GM19452 (cell line): Measurements from ENCODE around the gene KCTD5.

Source experiments
- ATAC-seq: cut with Tn5 transposase; IDR thresholded peaks from one replicate; pipeline ENCODE4 v1.9.1; 2021; ENCODE audit not compliant: unreplicated experiment

The KCTD5 gene

GRCh38 chr16:2708955-2709587 is 26.7 kb downstream of the KCTD5 start:
- no peak for ATAC-seq

GRCh38 chr16:2709588-2709984 is 27.3 kb downstream of the KCTD5 start:
- ATAC-seq, result no peak

- no peak for ATAC-seq
These were observed 27.8 kb downstream of the KCTD5 start for GRCh38 chr16:2710021-2710710.

- no peak for ATAC-seq
These were observed 28.4 kb downstream of the KCTD5 start for GRCh38 chr16:2710711-2711231.

GRCh38 chr16:2711370-2712062 is 29.2 kb downstream of the KCTD5 start:
- ATAC-seq, result no peak

- no peak for ATAC-seq
These were observed 29.7 kb downstream of the KCTD5 start for GRCh38 chr16:2712063-2712441.

GRCh38 chr16:2712546-2712945 is 30.2 kb downstream of the KCTD5 start:
- ATAC-seq, result no peak

GRCh38 chr16:2713523-2713922 is 31.2 kb downstream of the KCTD5 start:
- no peak for ATAC-seq

GRCh38 chr16:2713985-2714774 is 31.9 kb downstream of the KCTD5 start:
- no peak for ATAC-seq

- ATAC-seq, result no peak
These were observed 32.7 kb downstream of the KCTD5 start for GRCh38 chr16:2715064-2715463.

GRCh38 chr16:2715519-2715918 is 33.2 kb downstream of the KCTD5 start:
- no peak for ATAC-seq

GRCh38 chr16:2715966-2716885 is 33.9 kb downstream of the KCTD5 start:
- ATAC-seq, result no peak

GRCh38 chr16:2716948-2717347 is 34.6 kb downstream of the KCTD5 start:
- no peak for ATAC-seq

GRCh38 chr16:2717383-2718263 is 35.3 kb downstream of the KCTD5 start:
- ATAC-seq, result no peak

- ATAC-seq, result no peak
These were observed 37.2 kb downstream of the KCTD5 start for GRCh38 chr16:2719328-2720063.

GRCh38 chr16:2720064-2720457 is 37.7 kb downstream of the KCTD5 start, which contains the start of gene PRSS27:
TSS of gene PRSS27 (minus strand) at chr16:2720224. CDS start at chr16:2720160, 64 bp downstream.
- ATAC-seq, result no peak

- ATAC-seq, result peak; percentile 86
These were observed 38.7 kb downstream of the KCTD5 start for GRCh38 chr16:2720719-2721633.
